ENCODE measurements around the gene SPOUT1.

SPOUT1 gene

GRCh38 chr9:128836509-128837145 lies 7.0 kb upstream of the SPOUT1 start:
- no peak for DNase-seq (ENCODE audit: low read depth in 2 of 2)

GRCh38 chr9:128835246-128836210 lies 5.9 kb upstream of the SPOUT1 start:
- DNase-seq (ENCODE audit: low read depth in 2 of 2): no peak

- DNase-seq (ENCODE audit: low read depth in 2 of 2): no peak
Measured at GRCh38 chr9:128833696-128834095, 4.1 kb upstream of the SPOUT1 start.

- DNase-seq (ENCODE audit: low read depth in 2 of 2): no peak
Measured at GRCh38 chr9:128828719-128829452, 708 bp downstream of the SPOUT1 start.

- no peak for DNase-seq (ENCODE audit: low read depth in 2 of 2)
Measured at GRCh38 chr9:128828267-128828666, 1.3 kb downstream of the SPOUT1 start.

- no peak for DNase-seq (ENCODE audit: low read depth in 2 of 2)
Measured at GRCh38 chr9:128825923-128826700, 3.5 kb downstream of the SPOUT1 start.

GRCh38 chr9:128824911-128825310 lies 4.7 kb downstream of the SPOUT1 start:
- no peak for DNase-seq (ENCODE audit: low read depth in 2 of 2)

GRCh38 chr9:128823903-128824406 lies 5.6 kb downstream of the SPOUT1 start:
- DNase-seq (ENCODE audit: low read depth in 2 of 2): no peak

GRCh38 chr9:128823362-128823902 lies 6.2 kb downstream of the SPOUT1 start:
- DNase-seq (ENCODE audit: low read depth in 2 of 2): no peak

GRCh38 chr9:128822407-128823042 lies 7.1 kb downstream of the SPOUT1 start:
- no peak for DNase-seq (ENCODE audit: low read depth in 2 of 2)

- no peak for DNase-seq (ENCODE audit: low read depth in 2 of 2)
Measured at GRCh38 chr9:128821584-128822406, 7.8 kb downstream of the SPOUT1 start.

GRCh38 chr9:128820665-128821583 lies 8.7 kb downstream of the SPOUT1 start:
- DNase-seq (ENCODE audit: low read depth in 2 of 2): no peak

GRCh38 chr9:128819716-128820664 lies 9.6 kb downstream of the SPOUT1 start:
- no peak for DNase-seq (ENCODE audit: low read depth in 2 of 2)

GRCh38 chr9:128818839-128819715 lies 10.5 kb downstream of the SPOUT1 start:
- peak in 1 of 2 donors; percentile 28 for DNase-seq (ENCODE audit: low read depth in 2 of 2)

GRCh38 chr9:128818099-128818838 lies 11.3 kb downstream of the SPOUT1 start, which contains the start of gene ENDOG:
ENDOG (plus strand) TSS chr9:128818500; CDS start chr9:128818685, 185 bp downstream.
- DNase-seq (ENCODE audit: low read depth in 2 of 2): peak; percentile 95 to 98
